Superior temporal gyrus (tissue), 1 donor: ENCODE results near the gene LAMB1.
"Not testable (repeated sequence)": the region's sequence is repeated elsewhere in the genome, so short reads cannot be mapped to it uniquely, and the experiment has no call there.

Experiments
- DNase-seq: peaks from one replicate; pipeline ENCODE4 v3.0.0-alpha.2; 2016; ENCODE audit errors: extremely low spot score

The LAMB1 gene

GRCh38 chr7:107971613-107972012 is 31.3 kb downstream of the LAMB1 start:
- DNase-seq = no peak

DNA sequence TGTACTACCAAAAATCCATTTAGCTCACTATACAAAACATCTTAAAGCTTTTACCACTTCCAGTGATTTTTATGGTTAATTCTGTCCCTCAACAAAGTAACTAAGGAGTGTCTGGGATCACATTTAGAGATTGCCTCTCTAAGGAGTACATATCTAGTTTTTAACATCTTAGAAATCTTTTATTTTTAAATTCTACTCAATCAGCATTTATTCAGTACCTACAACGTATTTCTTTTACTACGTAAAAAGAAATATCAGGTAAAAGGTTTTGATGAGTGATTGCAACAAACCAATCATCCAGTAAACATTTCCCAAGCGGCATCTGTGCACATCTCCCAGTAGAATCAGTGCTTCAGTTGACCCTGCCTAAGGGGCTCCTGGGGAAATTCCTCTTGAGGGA is 31.9 kb downstream of the LAMB1 start:
- DNase-seq = no peak

- DNase-seq = no peak
Measured at GRCh38 chr7:107969856-107970255, 33.1 kb downstream of the LAMB1 start.

DNA sequence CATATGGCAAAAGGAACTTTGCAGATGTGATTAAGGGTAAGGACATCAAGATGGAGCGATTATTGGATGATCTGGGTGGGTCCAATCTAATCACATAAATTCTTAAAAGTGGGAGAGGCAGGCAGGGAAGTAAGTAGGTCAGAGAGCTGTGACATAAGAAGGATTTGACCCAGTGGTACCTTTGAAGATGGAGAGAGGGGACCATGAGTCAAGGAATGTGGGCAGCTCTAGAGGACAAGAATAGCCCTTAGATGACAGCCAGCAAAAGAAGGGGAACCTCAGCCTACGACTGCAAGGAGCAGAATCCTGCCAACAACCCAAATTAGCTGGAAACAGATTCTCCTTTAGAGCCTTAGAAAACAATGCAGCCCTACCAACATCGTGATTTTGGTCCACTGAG is 34.5 kb downstream of the LAMB1 start:
- no peak for DNase-seq

GRCh38 chr7:107967420-107967819 is 35.5 kb downstream of the LAMB1 start:
- DNase-seq = no peak

DNA sequence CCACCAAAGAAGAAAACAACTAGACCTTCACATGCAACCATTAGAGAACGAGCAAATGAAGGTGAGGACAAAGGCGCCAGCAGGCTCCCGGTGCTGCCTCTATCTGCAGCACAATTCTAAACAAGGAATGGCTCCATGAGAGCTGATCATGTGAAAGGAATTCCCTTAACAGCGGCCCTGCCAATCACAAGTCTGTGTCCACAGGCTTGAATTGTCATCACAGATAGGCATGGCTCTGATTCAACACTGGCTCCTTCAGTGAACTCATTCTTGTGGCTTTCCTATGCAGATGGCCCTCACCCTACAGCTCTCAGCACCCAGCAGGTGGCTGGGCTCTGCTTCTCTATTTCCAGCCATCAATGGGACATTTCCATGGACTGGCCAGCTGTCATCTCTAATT is 36.2 kb downstream of the LAMB1 start:
- no peak for DNase-seq

- DNase-seq = no peak
Measured at GRCh38 chr7:107964510-107964909, 38.5 kb downstream of the LAMB1 start.

GRCh38 chr7:107962817-107963216 is 40.1 kb downstream of the LAMB1 start:
- no peak for DNase-seq

GRCh38 chr7:107961405-107961804 is 41.6 kb downstream of the LAMB1 start:
- DNase-seq = no peak

DNA sequence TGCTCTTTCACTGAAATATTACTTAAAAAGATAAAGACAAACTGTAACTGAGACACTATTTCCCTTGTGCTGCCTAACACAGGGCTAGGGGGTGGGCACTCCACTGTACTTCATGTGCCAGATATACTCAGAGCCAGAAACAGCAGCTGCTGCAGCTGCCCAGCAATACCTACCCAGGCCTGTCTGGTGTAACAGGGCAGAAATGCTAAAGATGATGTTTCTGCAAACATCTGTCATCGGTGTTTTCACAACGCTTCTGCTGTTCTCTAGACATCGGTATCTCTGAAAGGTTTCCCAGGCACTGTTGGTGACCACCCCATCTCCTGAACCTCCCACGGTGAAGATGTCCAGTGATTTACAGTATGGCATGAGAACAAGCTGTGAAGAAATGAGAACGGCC is 42.7 kb downstream of the LAMB1 start:
- no peak for DNase-seq

DNA sequence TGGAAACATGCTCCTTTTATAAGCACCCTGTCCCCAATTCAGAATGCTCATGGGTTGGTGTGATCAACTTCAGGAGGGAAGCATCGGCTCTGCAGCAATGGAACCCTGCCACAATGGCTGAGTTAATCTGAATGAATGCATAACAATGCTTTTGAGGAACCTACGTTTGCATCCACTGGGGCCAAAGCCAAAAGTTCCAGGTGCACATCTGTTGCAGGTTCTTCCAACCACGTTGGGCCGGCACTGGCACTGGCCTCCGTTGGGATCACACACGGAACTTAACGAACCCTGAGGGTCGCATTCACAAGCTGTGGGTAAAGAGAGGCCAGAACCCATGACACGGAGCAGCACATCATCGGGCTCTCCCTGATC is 43.4 kb downstream of the LAMB1 start:
- DNase-seq = no peak

- DNase-seq = peak; percentile 67
Measured at GRCh38 chr7:107958764-107959526, 44.0 kb downstream of the LAMB1 start.

GRCh38 chr7:107957436-107957835 is 45.5 kb downstream of the LAMB1 start:
- DNase-seq = no peak

- DNase-seq = not testable (repeated sequence)
Measured at GRCh38 chr7:107956950-107957349, 46.0 kb downstream of the LAMB1 start.

- DNase-seq = no peak
Measured at GRCh38 chr7:107955394-107955793, 47.6 kb downstream of the LAMB1 start.

- DNase-seq = no peak
Measured at GRCh38 chr7:107953924-107954303, 49.0 kb downstream of the LAMB1 start.

DNA sequence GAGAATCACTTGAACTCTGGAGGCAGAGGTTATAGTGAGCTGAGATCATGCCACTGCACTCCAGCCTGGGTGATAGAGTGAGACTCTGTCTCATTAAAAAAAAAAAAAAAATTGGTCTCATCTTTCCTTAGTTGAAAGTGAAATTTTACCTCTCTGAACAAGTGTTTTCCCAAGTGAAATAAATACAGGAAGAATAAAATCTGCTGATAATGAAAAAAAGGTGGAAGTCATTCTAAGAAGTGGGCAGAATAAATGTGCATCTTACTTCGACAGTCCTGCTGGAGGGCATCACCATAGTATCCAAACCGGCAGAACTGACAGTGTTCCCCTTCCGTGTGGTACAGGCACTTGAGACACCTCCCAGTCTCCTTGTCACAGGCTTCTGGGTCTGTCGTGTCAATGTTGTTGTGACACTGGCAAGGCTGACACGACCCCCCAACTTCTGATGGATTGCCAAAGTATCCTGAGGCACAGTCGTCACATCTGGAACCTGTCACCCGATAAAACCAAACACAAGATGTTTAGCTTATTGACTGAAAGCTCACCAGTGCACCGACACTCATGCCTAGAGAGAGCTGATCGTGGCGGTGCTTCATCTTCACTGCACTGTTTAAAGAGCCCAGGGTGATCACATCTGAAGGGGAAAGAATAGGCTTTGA is 49.6 kb downstream of the LAMB1 start:
- DNase-seq = no peak

- DNase-seq = no peak
Measured at GRCh38 chr7:107951896-107952295, 51.1 kb downstream of the LAMB1 start.

GRCh38 chr7:107951172-107951787 is 51.7 kb downstream of the LAMB1 start:
- no peak for DNase-seq

DNA sequence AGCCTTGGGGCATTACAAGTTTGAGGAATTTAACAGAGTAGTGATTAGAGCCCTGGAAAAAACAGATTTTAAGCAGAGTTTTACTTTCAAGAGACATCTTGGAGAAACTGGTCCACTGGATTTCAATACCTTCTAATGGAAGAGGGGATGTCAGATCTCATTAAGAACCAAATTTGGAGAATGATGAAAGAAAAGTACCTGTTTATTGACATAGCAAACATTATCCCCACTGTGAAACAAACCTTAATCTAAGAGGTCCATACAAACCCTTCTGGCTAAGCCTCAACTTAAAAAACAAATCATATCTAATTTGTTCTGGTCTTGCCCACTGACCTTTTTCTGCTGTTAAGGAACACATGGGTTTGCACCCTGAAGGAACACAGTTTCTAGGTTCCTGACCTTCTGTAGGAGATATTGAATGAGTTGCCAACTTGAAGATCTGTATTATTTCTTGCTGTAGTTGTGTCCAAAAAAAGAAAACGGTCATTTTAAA is 53.5 kb downstream of the LAMB1 start:
- no peak for DNase-seq

GRCh38 chr7:107948645-107949442 is 54.1 kb downstream of the LAMB1 start:
- DNase-seq = no peak

DNA sequence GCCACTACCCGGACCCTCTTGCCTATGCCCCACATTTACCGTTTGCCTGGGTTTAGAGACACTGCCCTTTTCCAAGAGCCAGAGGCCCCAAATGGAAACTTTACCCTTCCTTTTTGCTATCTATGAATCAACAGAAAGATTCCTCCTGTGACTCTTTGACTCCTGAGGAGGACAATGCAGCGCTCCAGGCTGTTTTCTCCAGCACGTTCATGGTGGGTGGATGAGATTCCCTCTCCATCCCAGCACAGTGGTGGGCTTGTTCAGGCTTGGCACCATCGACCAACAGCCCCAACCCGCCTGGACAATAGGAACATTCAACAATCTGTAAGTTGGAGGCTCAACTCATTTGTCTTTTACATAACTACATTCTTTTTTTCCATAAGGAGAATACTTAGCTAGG is 56.1 kb downstream of the LAMB1 start:
- DNase-seq = no peak
